HL-60 (cell line): ENCODE data around the gene RAET1G.

Experiments used
- DNase-seq, 2 experiments: peaks; one replicate each; pipeline ENCODE4 v3.0.0-alpha.2; 2010 to 2020; ENCODE audit warnings: low read depth in 1 of 2, low spot score in 1 of 2
- H3K27ac ChIP-seq: fragments of 250-450 bp; sonication (Bioruptor Pico); replicated peaks from 2 replicates; pipeline ENCODE4 v1.5.1; 2020; ENCODE audit warnings: mild to moderate bottlenecking, moderate library complexity
- H3K27me3 ChIP-seq: fragments of 250-450 bp; sonication (Bioruptor Pico); 2 replicates; pipeline ENCODE4 v1.5.1; 2021; ENCODE audit warnings: mild to moderate bottlenecking, moderate library complexity; ENCODE audit not compliant: insufficient read depth, poor library complexity, severe bottlenecking
- H3K4me3 ChIP-seq: replicated peaks from 2 replicates; pipeline ENCODE4 v1.5.1; 2011; ENCODE audit warnings: mild to moderate bottlenecking, control low read depth, low read length; ENCODE audit not compliant: insufficient read depth
- CTCF ChIP-seq: IDR thresholded peaks from one replicate; pipeline ENCODE4 v1.5.1; 2011; ENCODE audit warnings: low read length, control low read depth, inconsistent platforms; ENCODE audit not compliant: insufficient read depth
- GABPA ChIP-seq: IDR thresholded peaks from 2 replicates; pipeline ENCODE4 v1.6.1; 2012; ENCODE audit warnings: low read depth
- POLR2AphosphoS5 ChIP-seq: IDR thresholded peaks from 2 replicates; pipeline ENCODE4 v1.6.1; 2012; ENCODE audit warnings: low read depth
- REST ChIP-seq: IDR thresholded peaks from 2 replicates; pipeline ENCODE4 v1.6.1; 2012; ENCODE audit warnings: low read depth; ENCODE audit not compliant: insufficient replicate concordance
- SPI1 ChIP-seq: IDR thresholded peaks from 2 replicates; pipeline ENCODE4 v1.6.1; 2012; ENCODE audit warnings: low read depth, mild to moderate bottlenecking, borderline replicate concordance

The RAET1G gene

GRCh38 chr6:149890629-149891045, 32.3 kb downstream of the RAET1G start:
- no peak for DNase-seq
- Histone ChIP-seq H3K4me3 (no peak overlapping the region), H3K27ac (no peak overlapping the region), H3K27me3 (no peaks in the 10 kb centered on the region)
- TF ChIP-seq SPI1 (no peak), POLR2AphosphoS5 (no peak), CTCF (no peak), REST (no peak), GABPA (no peak)

- H3K4me3 ChIP-seq, result no peak overlapping the region
- no peak for DNase-seq
- H3K27me3 ChIP-seq, result no peaks in the 10 kb centered on the region
- no peak for TF ChIP-seq POLR2AphosphoS5
- TF ChIP-seq GABPA, result no peak
- no peak for TF ChIP-seq CTCF
- TF ChIP-seq REST, result no peak
- no peak for TF ChIP-seq SPI1
- H3K27ac ChIP-seq, result no peak overlapping the region
Measured at GRCh38 chr6:149889326-149889725, 33.6 kb downstream of the RAET1G start.

- no peak overlapping the region for H3K27ac ChIP-seq
- TF ChIP-seq REST, result no peak
- no peak for TF ChIP-seq GABPA
- no peak for TF ChIP-seq SPI1
- no peak for TF ChIP-seq POLR2AphosphoS5
- no peak for TF ChIP-seq CTCF
Measured at GRCh38 chr6:149888659-149889058, 34.3 kb downstream of the RAET1G start.

More at GRCh38 chr6:149888659-149889058, 34.3 kb downstream of the RAET1G start:
- Histone ChIP-seq H3K4me3 (no peak overlapping the region), H3K27me3 (no peaks in the 10 kb centered on the region)
- no peak for DNase-seq
